NCI-H2081 (cell line): Measurements from ENCODE around the gene SLC48A1.

Source experiments
- DNase-seq, 2 experiments: peaks; one replicate each; lab custom pipeline; 2025; lab: John Stamatoyannopoulos, UW

Gene SLC48A1

GRCh38 chr12:47744005-47744651 is 28.9 kb upstream of the SLC48A1 start:
- DNase-seq: peak; percentile 63 to 67

GRCh38 chr12:47744778-47745436 is 28.1 kb upstream of the SLC48A1 start:
- DNase-seq: no peak

- no peak for DNase-seq
These were observed 27.5 kb upstream of the SLC48A1 start for GRCh38 chr12:47745485-47746041.

DNA sequence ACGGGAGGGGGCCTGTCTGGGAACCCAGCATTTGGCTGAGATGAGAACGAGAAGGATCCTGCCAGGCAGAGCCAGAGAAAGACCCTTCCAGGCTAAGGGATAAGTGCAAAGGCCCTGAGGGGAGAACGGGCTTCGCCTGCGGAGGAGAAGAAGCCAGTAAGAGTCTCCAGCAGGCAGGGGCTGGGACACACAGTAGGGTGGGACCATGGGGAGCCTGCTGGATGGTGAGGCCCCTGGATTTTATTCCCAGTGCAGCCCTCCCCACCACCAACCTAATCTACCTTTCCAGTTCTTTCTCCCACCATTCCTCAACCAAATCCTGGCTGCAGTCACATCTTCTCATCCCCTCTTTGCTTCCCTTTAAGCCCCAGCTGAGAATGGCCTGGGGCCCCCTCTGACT is 27.0 kb upstream of the SLC48A1 start:
- no peak for DNase-seq

GRCh38 chr12:47746523-47746922 is 26.5 kb upstream of the SLC48A1 start:
- no peak for DNase-seq

DNA sequence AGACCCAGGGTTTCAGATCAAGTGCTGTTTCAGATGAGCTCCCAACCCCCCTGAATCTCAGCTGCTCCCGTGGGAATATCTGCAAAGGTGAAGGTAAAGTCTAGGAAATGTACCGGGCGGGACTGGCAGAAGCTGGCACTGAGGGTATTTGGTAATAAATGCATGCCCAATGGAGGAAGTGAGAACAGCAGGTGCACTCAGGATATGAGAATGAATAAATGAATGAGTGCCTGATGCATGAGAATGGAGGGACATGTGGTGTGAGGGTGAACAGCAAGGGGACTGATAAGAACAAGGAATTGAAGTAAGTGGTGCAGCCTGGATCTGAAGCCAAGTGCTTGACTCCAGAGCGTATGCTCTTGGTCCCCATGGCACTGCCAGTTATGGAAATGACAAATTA is 25.9 kb upstream of the SLC48A1 start:
- DNase-seq: no peak

DNA sequence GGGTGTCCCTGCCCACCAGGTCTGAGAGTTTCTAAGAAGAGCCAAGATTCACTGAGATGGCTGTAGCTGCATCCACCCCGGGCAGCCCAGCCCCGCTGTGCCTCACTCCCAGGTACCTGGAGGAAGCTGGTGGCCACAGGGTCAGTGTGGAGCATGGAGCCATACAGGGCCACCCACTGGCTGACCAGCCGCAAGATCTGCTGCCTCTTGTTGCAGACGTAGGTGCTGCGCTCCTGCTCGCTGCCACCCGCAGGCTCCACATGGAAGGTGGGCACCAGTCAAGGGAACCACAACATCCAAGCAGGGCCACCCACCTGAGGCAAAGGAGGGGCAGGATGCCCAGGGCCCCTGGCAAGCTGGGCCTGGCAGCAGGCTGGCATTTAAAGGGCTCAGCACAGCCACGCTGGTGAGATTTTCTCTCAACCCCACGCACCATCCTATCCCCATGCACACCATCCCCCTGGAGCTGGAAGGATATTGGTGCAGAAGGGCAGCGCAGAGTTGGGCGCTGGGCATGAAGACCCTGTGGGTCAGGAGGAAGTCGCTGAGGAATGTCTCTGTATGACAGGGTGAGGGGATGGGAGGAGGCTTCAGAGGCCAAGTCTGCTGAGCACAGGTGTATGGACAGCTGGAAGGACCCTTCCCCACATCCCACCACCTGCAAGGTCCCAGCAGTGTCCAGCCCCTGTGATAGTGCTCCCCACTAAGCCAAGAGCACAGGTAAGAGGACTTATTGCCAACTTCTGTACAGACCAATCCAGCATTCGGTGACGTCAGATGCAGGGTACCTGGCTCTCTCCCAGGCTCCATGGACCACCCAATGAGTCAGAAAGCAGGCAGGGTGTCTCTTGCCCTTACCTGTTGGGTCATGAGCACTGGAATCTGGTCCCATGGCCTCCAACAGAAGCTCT is 25.2 kb upstream of the SLC48A1 start:
- no peak for DNase-seq

GRCh38 chr12:47748507-47748828 is 24.6 kb upstream of the SLC48A1 start:
- no peak for DNase-seq

DNA sequence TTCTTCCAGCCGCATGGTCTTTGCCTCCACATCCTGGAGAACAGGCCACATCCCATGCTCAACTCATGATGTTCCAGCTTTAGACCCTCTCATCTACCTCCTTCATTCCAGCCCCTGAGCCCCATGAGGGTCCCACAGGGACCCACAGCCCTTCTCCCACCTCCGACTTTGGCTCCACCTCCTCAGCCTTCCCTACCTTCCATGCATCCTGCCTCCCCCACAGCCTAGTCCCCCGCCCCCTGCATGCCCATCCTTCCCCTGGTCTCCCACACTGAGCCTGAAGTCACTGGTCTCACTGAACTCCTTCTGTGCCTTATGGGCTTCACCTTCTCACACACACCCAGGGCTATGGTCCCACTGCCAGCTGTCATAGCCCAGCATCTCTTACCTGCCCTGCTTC is 24.1 kb upstream of the SLC48A1 start:
- DNase-seq: no peak

DNA sequence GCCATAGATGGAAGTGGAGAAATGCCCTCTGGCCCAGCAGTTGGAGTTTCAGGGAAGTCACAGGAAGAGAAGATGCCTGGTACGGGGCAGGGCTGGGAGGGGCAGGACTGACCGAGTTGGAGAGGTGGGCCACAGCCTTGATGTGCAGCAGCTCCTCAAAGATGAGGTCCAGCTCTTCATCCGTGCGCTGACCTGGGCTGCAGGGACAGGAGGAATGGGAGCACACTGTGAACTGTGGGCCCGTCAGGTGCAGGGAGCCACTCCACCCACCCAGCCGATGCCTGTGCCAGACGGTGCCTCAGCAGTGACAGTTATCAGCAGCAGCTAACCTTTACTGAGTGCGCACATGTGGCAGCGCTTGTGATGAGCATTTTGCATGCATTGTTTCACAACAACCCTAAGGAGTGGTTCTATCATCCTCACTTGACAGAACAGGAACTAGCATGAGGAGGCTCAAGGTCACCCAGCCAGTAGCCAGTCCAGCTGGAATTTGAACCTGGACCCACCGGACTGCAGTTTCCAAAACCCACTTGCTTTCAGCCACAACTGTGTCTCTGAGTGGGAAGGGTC is 22.7 kb upstream of the SLC48A1 start:
- DNase-seq: no peak

GRCh38 chr12:47750916-47751470 is 22.0 kb upstream of the SLC48A1 start:
- no peak for DNase-seq

GRCh38 chr12:47751561-47751960 is 21.5 kb upstream of the SLC48A1 start:
- DNase-seq: no peak

GRCh38 chr12:47752121-47752520 is 20.9 kb upstream of the SLC48A1 start:
- no peak for DNase-seq

- DNase-seq: no peak
These were observed 20.5 kb upstream of the SLC48A1 start for GRCh38 chr12:47752552-47752951.

GRCh38 chr12:47753021-47754001 is 19.7 kb upstream of the SLC48A1 start:
- DNase-seq: peak in 1 of 2 experiments; percentile 18

GRCh38 chr12:47754126-47754525 is 18.9 kb upstream of the SLC48A1 start:
- DNase-seq: no peak

- no peak for DNase-seq
These were observed 18.2 kb upstream of the SLC48A1 start for GRCh38 chr12:47754881-47755280.

DNA sequence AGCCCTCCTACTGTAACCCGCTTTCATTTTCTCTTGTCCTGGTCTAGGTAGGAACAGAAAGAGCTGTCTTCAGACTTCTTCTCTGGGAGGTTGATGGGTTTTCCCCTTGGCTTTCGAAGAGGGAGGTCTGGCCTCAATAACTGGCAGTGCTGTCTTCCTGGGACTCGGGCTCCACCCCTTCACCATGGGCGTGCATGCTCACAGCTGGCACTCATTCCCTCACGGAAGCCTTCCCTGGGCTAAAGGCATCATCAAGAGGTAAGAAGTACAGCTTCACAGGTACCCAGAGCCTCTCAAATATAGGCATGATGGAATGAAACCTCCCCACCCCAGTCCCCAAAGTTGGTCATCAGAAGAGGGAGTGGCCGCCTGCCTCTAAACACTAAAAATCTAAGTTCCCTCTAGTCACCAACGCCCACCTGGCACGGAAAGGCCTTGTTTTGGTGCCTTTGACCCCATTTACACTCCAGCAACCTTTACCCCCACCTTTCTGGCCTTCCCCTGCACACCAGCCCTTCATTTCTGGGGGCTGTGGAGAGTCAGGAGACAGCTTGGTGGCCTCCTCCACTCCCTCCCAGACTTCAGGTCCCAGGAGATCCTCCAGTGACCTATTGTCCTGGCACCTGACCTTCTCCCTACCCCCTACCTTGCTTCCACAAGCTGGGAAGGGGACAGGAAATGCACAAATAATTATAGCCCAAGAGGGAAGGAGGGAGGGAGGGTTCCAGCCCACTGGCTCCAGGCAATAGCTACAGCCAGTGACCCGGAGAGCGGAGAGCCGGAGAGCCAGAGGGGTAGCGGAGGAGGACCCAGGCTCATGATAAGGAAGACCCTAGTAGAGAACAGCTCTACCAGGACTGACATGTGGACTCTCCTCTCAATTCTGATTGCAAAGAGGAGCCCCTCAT is 17.1 kb upstream of the SLC48A1 start:
- no peak for DNase-seq

- DNase-seq: no peak
These were observed 15.6 kb upstream of the SLC48A1 start for GRCh38 chr12:47757364-47757839.
